Brain microvascular endothelial cell (primary cell): Measurements from ENCODE around the gene F3.
"Not testable (repeated sequence)": the region's sequence is repeated elsewhere in the genome, so short reads cannot be mapped to it uniquely, and the experiment has no call there.

Experiments used
- DNase-seq: peaks from one replicate; pipeline ENCODE4 v3.0.0-alpha.2; 2020
- H3K27ac ChIP-seq: fragments of 250-450 bp; sonication (Bioruptor Pico); 2 replicates; pipeline ENCODE4 v1.5.1; 2020; ENCODE audit warnings: mild to moderate bottlenecking, moderate library complexity
- H3K27me3 ChIP-seq: fragments of 250-450 bp; sonication (Bioruptor Pico); replicated peaks from 2 replicates; pipeline ENCODE4 v1.5.1; 2020; ENCODE audit warnings: mild to moderate bottlenecking
- H3K36me3 ChIP-seq: fragments of 250-450 bp; sonication (Bioruptor Pico); replicated peaks from 2 replicates; pipeline ENCODE4 v1.5.1; 2020; ENCODE audit warnings: mild to moderate bottlenecking
- H3K4me3 ChIP-seq: 2 replicates; pipeline ENCODE4 v1.5.1; 2011; ENCODE audit warnings: low read depth, mild to moderate bottlenecking, control low read depth, low read length, moderate library complexity
- in situ Hi-C: cut with HindIII; loops from 2 replicates; pipeline ENCODE4 v1.10.0; 2017; ENCODE audit warnings: low sequenced_read_pairs, low pct_ligation_motif_present
- TF ChIP-seq, protein P1 (sequence below): IDR thresholded peaks from 2 replicates; pipeline ENCODE4 v1.5.1; 2011; ENCODE audit warnings: low read depth, mild to moderate bottlenecking, moderate library complexity, low read length, control low read depth, inconsistent platforms; ENCODE audit errors: missing control alignments

F3 gene

GRCh38 chr1:94579876-94580294, 38.3 kb upstream of the F3 start:
- peak; percentile 91 for DNase-seq
- no peaks in the 10 kb centered on the region for H3K36me3 ChIP-seq
- TF ChIP-seq, protein P1, sequence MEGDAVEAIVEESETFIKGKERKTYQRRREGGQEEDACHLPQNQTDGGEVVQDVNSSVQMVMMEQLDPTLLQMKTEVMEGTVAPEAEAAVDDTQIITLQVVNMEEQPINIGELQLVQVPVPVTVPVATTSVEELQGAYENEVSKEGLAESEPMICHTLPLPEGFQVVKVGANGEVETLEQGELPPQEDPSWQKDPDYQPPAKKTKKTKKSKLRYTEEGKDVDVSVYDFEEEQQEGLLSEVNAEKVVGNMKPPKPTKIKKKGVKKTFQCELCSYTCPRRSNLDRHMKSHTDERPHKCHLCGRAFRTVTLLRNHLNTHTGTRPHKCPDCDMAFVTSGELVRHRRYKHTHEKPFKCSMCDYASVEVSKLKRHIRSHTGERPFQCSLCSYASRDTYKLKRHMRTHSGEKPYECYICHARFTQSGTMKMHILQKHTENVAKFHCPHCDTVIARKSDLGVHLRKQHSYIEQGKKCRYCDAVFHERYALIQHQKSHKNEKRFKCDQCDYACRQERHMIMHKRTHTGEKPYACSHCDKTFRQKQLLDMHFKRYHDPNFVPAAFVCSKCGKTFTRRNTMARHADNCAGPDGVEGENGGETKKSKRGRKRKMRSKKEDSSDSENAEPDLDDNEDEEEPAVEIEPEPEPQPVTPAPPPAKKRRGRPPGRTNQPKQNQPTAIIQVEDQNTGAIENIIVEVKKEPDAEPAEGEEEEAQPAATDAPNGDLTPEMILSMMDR = no peak
- no peaks in the 10 kb centered on the region for H3K27me3 ChIP-seq
- no peak overlapping the region for H3K4me3 ChIP-seq
- in situ Hi-C loops = no loop called here
- peak overlapping the region; percentile 81 for H3K27ac ChIP-seq

GRCh38 chr1:94578856-94579255, 37.3 kb upstream of the F3 start:
- TF ChIP-seq, protein P1 = no peak
- H3K27ac ChIP-seq = peak overlapping the region; percentile 11
- peak; percentile 25 for DNase-seq
- no peaks in the 10 kb centered on the region for H3K27me3 ChIP-seq
- in situ Hi-C loops = no loop called here
- H3K4me3 ChIP-seq = no peak overlapping the region
- no peaks in the 10 kb centered on the region for H3K36me3 ChIP-seq

DNA sequence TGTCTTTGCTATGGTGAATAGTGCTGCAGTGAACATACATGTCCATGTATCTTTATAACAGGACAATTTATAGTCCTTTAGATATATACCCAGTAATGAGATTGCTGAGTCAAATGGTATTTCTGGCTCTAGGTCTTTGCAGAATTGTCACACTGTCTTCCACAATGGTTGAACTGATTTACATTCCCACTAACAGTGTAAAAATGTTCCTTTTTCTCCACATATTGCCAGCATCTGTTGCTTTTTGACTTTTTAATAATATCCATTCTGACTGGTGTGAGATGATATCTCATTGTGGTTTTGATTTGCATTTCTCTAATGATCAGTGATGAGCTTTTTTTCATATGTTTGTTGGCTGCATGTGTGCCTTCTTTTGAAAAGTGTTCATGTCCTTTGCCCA, 32.4 kb upstream of the F3 start:
- in situ Hi-C loops = not testable (repeated sequence)

GRCh38 chr1:94572780-94573179, 31.2 kb upstream of the F3 start:
- DNase-seq = no peak
- Histone ChIP-seq H3K4me3 (no peak overlapping the region), H3K36me3 (no peaks in the 10 kb centered on the region), H3K27me3 (no peaks in the 10 kb centered on the region), H3K27ac (no peak overlapping the region)
- in situ Hi-C loops = no loop called here
- TF ChIP-seq, protein P1 = no peak

More for the DNA sequence above, 32.4 kb upstream of the F3 start:
- H3K4me3 ChIP-seq, H3K36me3 ChIP-seq, DNase-seq, H3K27me3 ChIP-seq, H3K27ac ChIP-seq: not testable (repeated sequence)

GRCh38 chr1:94570965-94571364, 29.4 kb upstream of the F3 start:
- H3K4me3 ChIP-seq, DNase-seq, H3K27ac ChIP-seq, in situ Hi-C loops, H3K27me3 ChIP-seq, H3K36me3 ChIP-seq: not testable (repeated sequence)

GRCh38 chr1:94568806-94569205, 27.2 kb upstream of the F3 start:
- H3K27ac ChIP-seq, H3K4me3 ChIP-seq, DNase-seq, in situ Hi-C loops, H3K27me3 ChIP-seq, H3K36me3 ChIP-seq: not testable (repeated sequence)

DNA sequence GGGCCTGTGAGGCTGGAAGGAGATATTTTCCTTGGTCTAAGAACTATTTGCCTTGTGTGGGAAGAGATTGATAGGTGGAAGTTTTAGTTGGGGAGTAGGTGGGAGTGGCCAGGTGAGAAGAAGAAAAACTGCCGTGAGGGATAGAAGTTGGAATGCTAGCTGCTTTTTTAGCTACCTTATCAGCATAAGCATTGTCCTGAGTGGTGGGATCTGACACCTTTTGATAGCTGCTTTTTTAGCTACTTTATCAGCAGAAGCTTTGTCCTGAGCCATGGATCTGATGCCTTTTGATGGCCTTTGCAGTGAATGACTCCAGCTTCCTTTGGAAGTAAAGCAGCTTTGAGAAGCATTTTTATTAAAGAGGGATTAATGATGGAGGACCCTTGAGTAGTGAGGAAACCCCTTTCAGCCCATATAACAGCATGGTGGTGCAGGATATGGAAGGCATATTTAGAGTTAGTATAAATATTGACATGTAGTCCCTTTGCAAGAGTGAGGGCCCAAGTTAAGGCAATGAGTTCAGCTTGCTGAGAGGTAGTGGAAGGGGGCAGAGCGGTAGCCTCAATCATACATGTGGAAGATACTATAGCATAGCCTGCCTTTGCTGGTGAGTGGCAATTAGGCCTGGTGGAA, 26.5 kb upstream of the F3 start:
- H3K27me3 ChIP-seq, H3K27ac ChIP-seq, H3K4me3 ChIP-seq, DNase-seq, H3K36me3 ChIP-seq, in situ Hi-C loops: not testable (repeated sequence)

- H3K4me3 ChIP-seq, DNase-seq, in situ Hi-C loops, H3K27me3 ChIP-seq, H3K27ac ChIP-seq, H3K36me3 ChIP-seq: not testable (repeated sequence)
Measured at GRCh38 chr1:94566436-94566835, 24.9 kb upstream of the F3 start.
